OCI-LY7 (cell line): ENCODE measurements around the gene FAM174C. TPM values are rescaled to one million over a fixed set of nuclear protein-coding genes. Genes with fewer than 3 reads are reported as not detected.
"Not testable (repeated sequence)": the region's sequence is repeated elsewhere in the genome, so short reads cannot be mapped to it uniquely, and the experiment has no call there.

Experiments used
- BruUV-seq: library from RNA; stranded (reverse); fragments of 400-500 nt; replicated peaks from 2 replicates; lab custom pipeline; 2021; lab: Mats Ljungman, UMichigan
- CTCF ChIA-PET: fragments of 300-600 bp; sonication (Branson Sonifier 250); formaldehyde crosslinking; loops from one replicate; lab custom pipeline; 2022; ENCODE audit warnings: antibody characterized with exemption; ENCODE audit not compliant: unreplicated experiment; lab: Charles Lee
- POLR2A ChIA-PET: fragments of 300-600 bp; sonication (Branson Sonifier 250); formaldehyde crosslinking; loops from one replicate; lab custom pipeline; 2022; ENCODE audit warnings: antibody characterized with exemption; lab: Charles Lee
- DNase-seq: peaks from one replicate; pipeline ENCODE4 v3.0.0-alpha.2; 2015; ENCODE audit warnings: low spot score
- H2AFZ ChIP-seq: fragments of 200-600 bp; sonication (generic), shearing (Covaris generic); 2 replicates; pipeline ENCODE4 v1.6.1; 2014; ENCODE audit warnings: mild to moderate bottlenecking, antibody characterized with exemption, low read length, moderate library complexity
- H3K27ac ChIP-seq: fragments of 200-600 bp; sonication (generic); 2 replicates; pipeline ENCODE4 v1.5.1; 2014; ENCODE audit warnings: mixed run types, low read depth, mild to moderate bottlenecking, moderate library complexity, low read length, inconsistent platforms; ENCODE audit not compliant: poor library complexity, severe bottlenecking
- H3K36me3 ChIP-seq: fragments of 200-600 bp; sonication (generic); 2 replicates; pipeline ENCODE4 v1.6.1; 2014; ENCODE audit warnings: mild to moderate bottlenecking, antibody characterized with exemption, low read length, moderate library complexity, mixed read lengths; ENCODE audit not compliant: insufficient read depth
- H3K4me1 ChIP-seq: fragments of 200-600 bp; sonication (generic); 2 replicates; pipeline ENCODE4 v1.5.1; 2014; ENCODE audit warnings: mild to moderate bottlenecking, low read length; ENCODE audit not compliant: insufficient read depth, poor library complexity, severe bottlenecking
- H3K4me2 ChIP-seq: fragments of 200-600 bp; sonication (generic); 2 replicates; pipeline ENCODE4 v1.6.1; 2014; ENCODE audit warnings: mild to moderate bottlenecking, low read length
- H3K4me3 ChIP-seq: fragments of 200-600 bp; sonication (generic); 2 replicates; pipeline ENCODE4 v1.5.1; 2014; ENCODE audit warnings: mild to moderate bottlenecking, low read depth, low read length; ENCODE audit not compliant: poor library complexity, severe bottlenecking
- H3K79me2 ChIP-seq: fragments of 200-600 bp; sonication (generic); 2 replicates; pipeline ENCODE4 v1.6.1; 2016; ENCODE audit warnings: low read depth, mild to moderate bottlenecking, low read length, moderate library complexity, mixed read lengths; ENCODE audit not compliant: insufficient read depth
- H3K9me2 ChIP-seq: fragments of 200-600 bp; sonication (generic); 2 replicates; pipeline ENCODE4 v1.6.1; 2016; ENCODE audit warnings: mild to moderate bottlenecking, low read length, mixed read lengths; ENCODE audit not compliant: insufficient read depth
- H3K9me3 ChIP-seq: fragments of 200-600 bp; sonication (generic); 2 replicates; pipeline ENCODE4 v1.6.1; 2014; ENCODE audit warnings: mild to moderate bottlenecking, mixed run types, low read length, mixed read lengths
- H4K20me1 ChIP-seq: fragments of 200-600 bp; sonication (generic); 2 replicates; pipeline ENCODE4 v1.6.1; 2014; ENCODE audit warnings: mild to moderate bottlenecking, antibody characterized with exemption, low read length, moderate library complexity, mixed read lengths; ENCODE audit not compliant: insufficient read depth
- CTCF ChIP-seq: fragments of 200-600 bp; sonication (generic); conservative IDR thresholded peaks from 2 replicates; pipeline ENCODE4 v1.5.1; 2014; ENCODE audit warnings: mild to moderate bottlenecking, antibody characterized with exemption, low read length, moderate library complexity, mixed read lengths
- EZH2phosphoT487 ChIP-seq: fragments of 200-600 bp; sonication (generic); IDR thresholded peaks from 2 replicates; pipeline ENCODE4 v1.6.1; 2018; ENCODE audit warnings: low read depth, borderline replicate concordance, mild to moderate bottlenecking, mixed run types, antibody characterized with exemption, low read length, moderate library complexity, mixed read lengths
- intact Hi-C: fragments of 100-400 bp; cut with micrococcal nuclease; formaldehyde crosslinking; loops from one replicate; pipeline ENCODE4 v1.10.0; 2022; ENCODE audit not compliant: unreplicated experiment
- total RNA-seq, 2 experiments: library from RNA; depleted of rRNA in 1 of 2; stranded (reverse); fragments of >200 nt in 1 of 2; shearing (Covaris generic) in 1 of 2; gene quantifications; 2 replicates each; pipeline ENCODE4 v1.2.3, GENCODE V29; 2014 to 2022

The FAM174C gene
- total RNA-seq, 2 experiments from 2014 or later, result 53.2 to 81.5 TPM

- ChIA-PET POLR2A (interaction anchor here (0.9 to 2.9 kb wide), 4 partner anchors 22 to 187 kb away, joined by 3 to 23 read pairs (median 4); partner anchors contain the start of gene CIRBP), CTCF (interaction anchor here (0.6 to 2.7 kb wide), 4 partner anchors 21 to 178 kb away, joined by 3 to 24 read pairs (median 10); partner anchors contain the start of genes ARHGAP45 and CIRBP)
- Histone ChIP-seq H2AFZ (no peak overlapping the region), H3K9me3 (no peaks in the 10 kb centered on the region), H3K4me1 (peaks cover 54% of the 10 kb centered on the region), H4K20me1 (no peaks in the 10 kb centered on the region), H3K9me2 (no peaks in the 10 kb centered on the region), H3K4me3 (peak overlapping the region; percentile 55), H3K27ac (peak overlapping the region; percentile 63), H3K4me2 (peak overlapping the region; percentile 84), H3K79me2 (peaks cover 20% of the 10 kb centered on the region; the same call in 1 of the 2 replicates), H3K36me3 (peaks cover 29% of the 10 kb centered on the region)
- BruUV-seq, result no TSS peak
- intact Hi-C loops, result loop anchor here (1.0 kb wide), 1 partner anchor 22 kb away; no protein-coding TSS in a partner anchor
- DNase-seq, result no peak
- no peak for TF ChIP-seq EZH2phosphoT487
- no peak; the same call in 1 of the 2 replicates for TF ChIP-seq CTCF
Measured at GRCh38 chr19:1244693-1245451, 30.5 kb upstream of the FAM174C start.

- H3K27ac ChIP-seq, result no peak overlapping the region
- H4K20me1 ChIP-seq, result no peaks in the 10 kb centered on the region
- DNase-seq, result no peak
- intact Hi-C loops, result no loop called here
- no peak overlapping the region for H3K4me3 ChIP-seq
- CTCF ChIA-PET, result interaction anchor here (2.7 kb wide), 1 partner anchor 21 kb away, joined by 24 read pairs; no protein-coding TSS in a partner anchor
- POLR2A ChIA-PET, result interaction anchor here (2.9 kb wide), 1 partner anchor 23 kb away, joined by 23 read pairs; the partner anchor contains the start of gene CIRBP
- peaks cover 22% of the 10 kb centered on the region; the same call in 1 of the 2 replicates for H3K79me2 ChIP-seq
- BruUV-seq, result no TSS peak
- H3K4me1 ChIP-seq, result peaks cover 48% of the 10 kb centered on the region
- H3K9me2 ChIP-seq, result no peaks in the 10 kb centered on the region
- no peak for TF ChIP-seq CTCF
- no peak for TF ChIP-seq EZH2phosphoT487
- no peaks in the 10 kb centered on the region for H3K9me3 ChIP-seq
- peak overlapping the region; percentile 84; the same call in 1 of the 2 replicates for H3K4me2 ChIP-seq
- H2AFZ ChIP-seq, result no peak overlapping the region
- peaks cover 32% of the 10 kb centered on the region for H3K36me3 ChIP-seq
Measured at GRCh38 chr19:1245494-1246264, 29.7 kb upstream of the FAM174C start.

GRCh38 chr19:1246265-1247087 is 28.9 kb upstream of the FAM174C start:
- H3K79me2 ChIP-seq, result peaks cover 30% of the 10 kb centered on the region; the same call in 1 of the 2 replicates
- H3K9me2 ChIP-seq, DNase-seq, H2AFZ ChIP-seq, H3K27ac ChIP-seq, H4K20me1 ChIP-seq, H3K9me3 ChIP-seq, BruUV-seq, H3K4me2 ChIP-seq, CTCF ChIA-PET, H3K4me3 ChIP-seq, intact Hi-C loops: not testable (repeated sequence)
- POLR2A ChIA-PET, result interaction anchor here (0.7 to 2.9 kb wide), 2 partner anchors 23 to 500 kb away, joined by 3 to 23 read pairs; partner anchors contain the start of gene CIRBP
- H3K36me3 ChIP-seq, result peaks cover 40% of the 10 kb centered on the region
- H3K4me1 ChIP-seq, result peaks cover 41% of the 10 kb centered on the region
